Caco-2 (cell line): ENCODE data around the gene TRIM58. TPM values are rescaled to one million over a fixed set of nuclear protein-coding genes. Genes with fewer than 3 reads are reported as not detected.

Experiments used
- BruUV-seq: library from RNA; stranded (reverse); fragments of 400-500 nt; replicated peaks from 2 replicates; lab custom pipeline; 2021; lab: Mats Ljungman, UMichigan
- CTCF ChIA-PET: fragments of 300-600 bp; sonication (Branson Sonifier 250); formaldehyde crosslinking; loops from one replicate; lab custom pipeline; 2022; ENCODE audit warnings: antibody characterized with exemption; lab: Charles Lee
- POLR2A ChIA-PET: fragments of 300-600 bp; sonication (Branson Sonifier 250); formaldehyde crosslinking; loops from one replicate; lab custom pipeline; 2022; ENCODE audit warnings: antibody characterized with exemption; lab: Charles Lee
- DNase-seq, 2 experiments: peaks; one replicate each; pipeline versions ENCODE4 v3.0.0 to v3.0.0-alpha.2; 2020 to 2022
- H3K27me3 ChIP-seq: replicated peaks from 2 replicates; pipeline ENCODE4 v1.6.0; 2011; ENCODE audit warnings: low read length; ENCODE audit not compliant: control insufficient read depth, insufficient read depth
- H3K36me3 ChIP-seq: 2 replicates; pipeline ENCODE4 v1.5.1; 2011; ENCODE audit warnings: low read length; ENCODE audit not compliant: control insufficient read depth, insufficient read depth
- H3K4me1 ChIP-seq: fragments of 250-450 bp; sonication (Bioruptor Pico); 2 replicates; pipeline ENCODE4 v1.5.1; 2020; ENCODE audit warnings: mild to moderate bottlenecking
- H3K4me3 ChIP-seq: 2 replicates; pipeline ENCODE4 v1.5.1; 2011; ENCODE audit warnings: low read depth, mild to moderate bottlenecking, control low read depth, low read length
- H3K9me3 ChIP-seq: fragments of 250-450 bp; sonication (Bioruptor Pico); 2 replicates; pipeline ENCODE4 v1.5.1; 2020; ENCODE audit warnings: mild to moderate bottlenecking, moderate library complexity
- H3K27ac Mint-ChIP-seq: one replicate; pipeline ENCODE4 v1.8.0; 2022; ENCODE audit warnings: mixed read lengths; ENCODE audit not compliant: unreplicated experiment
- H3K27me3 Mint-ChIP-seq: one replicate; pipeline ENCODE4 v1.8.0; 2022; ENCODE audit warnings: mixed read lengths; ENCODE audit not compliant: insufficient read depth, unreplicated experiment
- H3K36me3 Mint-ChIP-seq: one replicate; pipeline ENCODE4 v1.8.0; 2022; ENCODE audit warnings: mild to moderate bottlenecking, mixed read lengths; ENCODE audit not compliant: insufficient read depth, unreplicated experiment
- H3K4me1 Mint-ChIP-seq: one replicate; pipeline ENCODE4 v1.8.0; 2022; ENCODE audit warnings: low read depth, mixed read lengths; ENCODE audit not compliant: unreplicated experiment
- H3K4me3 Mint-ChIP-seq: one replicate; pipeline ENCODE4 v1.8.0; 2022; ENCODE audit warnings: mild to moderate bottlenecking, moderate library complexity, mixed read lengths; ENCODE audit not compliant: unreplicated experiment
- H3K9me3 Mint-ChIP-seq: one replicate; pipeline ENCODE4 v1.8.0; 2022; ENCODE audit warnings: mixed read lengths; ENCODE audit not compliant: unreplicated experiment
- intact Hi-C: fragments of 100-400 bp; cut with micrococcal nuclease; formaldehyde crosslinking; loops from one replicate; pipeline ENCODE4 v1.10.0; 2022; ENCODE audit not compliant: unreplicated experiment
- total RNA-seq: library from RNA; stranded (reverse); gene quantifications from 2 replicates; pipeline ENCODE4 v1.2.3, GENCODE V29; 2022
- TF ChIP-seq, protein P1 (sequence below), 2 experiments: fragments of 200-600 bp in 1 of 2; IDR thresholded peaks; 1 replicate in 1 of 2; 2 replicates in 1 of 2; pipeline versions ENCODE4 v1.5.1 to v1.8.0; 2011 to 2022; ENCODE audit warnings: antibody characterized with exemption in 1 of 2, control low read depth in 1 of 2, inconsistent platforms in 1 of 2, low read depth in 1 of 2, low read length in 1 of 2, mild to moderate bottlenecking in 1 of 2, moderate library complexity in 1 of 2; ENCODE audit not compliant: insufficient read depth in 1 of 2, severe bottlenecking in 1 of 2, unreplicated experiment in 1 of 2

The TRIM58 gene
- total RNA-seq, 1 experiment from 2014 or later, result not detected

- H3K4me3 Mint-ChIP-seq, result no peak overlapping the region
- ChIA-PET CTCF (no interaction called here), POLR2A (no interaction called here)
- no peaks in the 10 kb centered on the region for H3K27me3 ChIP-seq
- no peak overlapping the region for H3K4me3 ChIP-seq
- peaks cover 25% of the 10 kb centered on the region for H3K9me3 Mint-ChIP-seq
- H3K27me3 Mint-ChIP-seq, result no peaks in the 10 kb centered on the region
- no peaks in the 10 kb centered on the region for H3K9me3 ChIP-seq
- no peaks in the 10 kb centered on the region for H3K4me1 ChIP-seq
- H3K36me3 ChIP-seq, result no peaks in the 10 kb centered on the region
- intact Hi-C loops, result no loop called here
- H3K4me1 Mint-ChIP-seq, result no peaks in the 10 kb centered on the region
- no peak for DNase-seq
- no peaks in the 10 kb centered on the region for H3K36me3 Mint-ChIP-seq
- TF ChIP-seq, protein P1, sequence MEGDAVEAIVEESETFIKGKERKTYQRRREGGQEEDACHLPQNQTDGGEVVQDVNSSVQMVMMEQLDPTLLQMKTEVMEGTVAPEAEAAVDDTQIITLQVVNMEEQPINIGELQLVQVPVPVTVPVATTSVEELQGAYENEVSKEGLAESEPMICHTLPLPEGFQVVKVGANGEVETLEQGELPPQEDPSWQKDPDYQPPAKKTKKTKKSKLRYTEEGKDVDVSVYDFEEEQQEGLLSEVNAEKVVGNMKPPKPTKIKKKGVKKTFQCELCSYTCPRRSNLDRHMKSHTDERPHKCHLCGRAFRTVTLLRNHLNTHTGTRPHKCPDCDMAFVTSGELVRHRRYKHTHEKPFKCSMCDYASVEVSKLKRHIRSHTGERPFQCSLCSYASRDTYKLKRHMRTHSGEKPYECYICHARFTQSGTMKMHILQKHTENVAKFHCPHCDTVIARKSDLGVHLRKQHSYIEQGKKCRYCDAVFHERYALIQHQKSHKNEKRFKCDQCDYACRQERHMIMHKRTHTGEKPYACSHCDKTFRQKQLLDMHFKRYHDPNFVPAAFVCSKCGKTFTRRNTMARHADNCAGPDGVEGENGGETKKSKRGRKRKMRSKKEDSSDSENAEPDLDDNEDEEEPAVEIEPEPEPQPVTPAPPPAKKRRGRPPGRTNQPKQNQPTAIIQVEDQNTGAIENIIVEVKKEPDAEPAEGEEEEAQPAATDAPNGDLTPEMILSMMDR (IDR thresholded peaks at IDR 0.05; ENCODE audit: insufficient read depth in 1 of 2, low read depth in 1 of 2, low read length in 1 of 2, severe bottlenecking in 1 of 2, unreplicated experiment in 1 of 2), result no peak
- BruUV-seq, result no TSS peak
- H3K27ac Mint-ChIP-seq, result no peak overlapping the region
These were observed 49.6 kb downstream of the TRIM58 start for GRCh38 chr1:247906504-247907047.

DNA sequence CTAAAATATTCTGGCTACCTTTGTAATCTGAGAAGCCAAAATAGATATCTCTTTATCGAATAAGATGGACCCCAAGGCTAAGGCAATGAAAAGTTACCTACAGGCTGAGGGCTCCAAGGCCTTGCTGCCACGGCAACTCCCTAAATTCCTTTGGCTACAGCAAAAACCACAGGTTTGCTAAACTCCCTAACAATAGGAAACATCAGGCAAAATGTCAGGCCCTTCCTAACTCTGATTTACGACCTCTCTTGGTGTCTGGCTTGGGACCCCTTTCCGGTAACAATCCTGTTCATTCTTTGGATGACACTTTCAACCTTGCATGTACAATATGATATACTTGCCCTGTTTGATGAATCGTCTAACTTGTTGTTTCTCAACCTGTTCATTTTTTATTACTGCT lies 51.8 kb downstream of the TRIM58 start:
- ChIA-PET POLR2A (no interaction called here), CTCF (no interaction called here)
- BruUV-seq, result no TSS peak
- TF ChIP-seq, protein P1 (IDR thresholded peaks at IDR 0.05; ENCODE audit: insufficient read depth in 1 of 2, low read depth in 1 of 2, low read length in 1 of 2, severe bottlenecking in 1 of 2, unreplicated experiment in 1 of 2), result no peak
- no peak overlapping the region for H3K4me3 ChIP-seq
- DNase-seq, result no peak
- Mint-ChIP-seq H3K4me3 (no peak overlapping the region), H3K9me3 (peaks cover 24% of the 10 kb centered on the region), H3K27ac (no peak overlapping the region), H3K36me3 (no peaks in the 10 kb centered on the region), H3K4me1 (no peaks in the 10 kb centered on the region), H3K27me3 (no peaks in the 10 kb centered on the region)
- intact Hi-C loops, result no loop called here
- H3K27me3 ChIP-seq, result no peaks in the 10 kb centered on the region
- H3K9me3 ChIP-seq, result no peaks in the 10 kb centered on the region
- no peaks in the 10 kb centered on the region for H3K36me3 ChIP-seq
- no peaks in the 10 kb centered on the region for H3K4me1 ChIP-seq

DNA sequence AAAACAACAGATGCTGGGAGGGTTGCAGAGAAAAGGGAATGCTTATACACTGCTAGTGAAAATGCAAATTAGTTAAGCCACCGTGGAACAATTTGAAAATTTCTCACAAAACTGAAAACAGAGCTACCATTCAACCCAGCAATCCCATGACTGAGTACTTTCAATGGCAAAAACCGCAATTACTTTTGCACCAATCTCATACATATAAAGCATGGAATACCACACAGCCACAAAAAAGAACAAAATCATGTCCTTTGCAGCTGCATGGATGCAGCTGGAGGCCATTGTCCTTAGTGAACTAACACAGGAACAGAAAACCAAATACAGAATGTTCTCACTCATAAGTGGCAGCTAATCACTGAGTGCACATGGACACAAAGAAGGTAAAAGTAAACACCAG lies 56.8 kb downstream of the TRIM58 start:
- H3K36me3 Mint-ChIP-seq, result no peaks in the 10 kb centered on the region
- no peaks in the 10 kb centered on the region for H3K4me1 Mint-ChIP-seq
- ChIA-PET POLR2A (no interaction called here), CTCF (no interaction called here)
- no peak overlapping the region for H3K4me3 Mint-ChIP-seq
- DNase-seq, result no peak
- no peaks in the 10 kb centered on the region for H3K4me1 ChIP-seq
- TF ChIP-seq, protein P1 (IDR thresholded peaks at IDR 0.05; ENCODE audit: insufficient read depth in 1 of 2, low read depth in 1 of 2, low read length in 1 of 2, severe bottlenecking in 1 of 2, unreplicated experiment in 1 of 2), result no peak
- H3K4me3 ChIP-seq, result no peak overlapping the region
- no peaks in the 10 kb centered on the region for H3K27me3 Mint-ChIP-seq
- no peaks in the 10 kb centered on the region for H3K27me3 ChIP-seq
- no peaks in the 10 kb centered on the region for H3K9me3 Mint-ChIP-seq
- intact Hi-C loops, result no loop called here
- H3K9me3 ChIP-seq, result no peaks in the 10 kb centered on the region
- H3K36me3 ChIP-seq, result no peaks in the 10 kb centered on the region
- H3K27ac Mint-ChIP-seq, result no peak overlapping the region
- no TSS peak for BruUV-seq
